Measurements from ENCODE around the gene MPHOSPH8.

DNA sequence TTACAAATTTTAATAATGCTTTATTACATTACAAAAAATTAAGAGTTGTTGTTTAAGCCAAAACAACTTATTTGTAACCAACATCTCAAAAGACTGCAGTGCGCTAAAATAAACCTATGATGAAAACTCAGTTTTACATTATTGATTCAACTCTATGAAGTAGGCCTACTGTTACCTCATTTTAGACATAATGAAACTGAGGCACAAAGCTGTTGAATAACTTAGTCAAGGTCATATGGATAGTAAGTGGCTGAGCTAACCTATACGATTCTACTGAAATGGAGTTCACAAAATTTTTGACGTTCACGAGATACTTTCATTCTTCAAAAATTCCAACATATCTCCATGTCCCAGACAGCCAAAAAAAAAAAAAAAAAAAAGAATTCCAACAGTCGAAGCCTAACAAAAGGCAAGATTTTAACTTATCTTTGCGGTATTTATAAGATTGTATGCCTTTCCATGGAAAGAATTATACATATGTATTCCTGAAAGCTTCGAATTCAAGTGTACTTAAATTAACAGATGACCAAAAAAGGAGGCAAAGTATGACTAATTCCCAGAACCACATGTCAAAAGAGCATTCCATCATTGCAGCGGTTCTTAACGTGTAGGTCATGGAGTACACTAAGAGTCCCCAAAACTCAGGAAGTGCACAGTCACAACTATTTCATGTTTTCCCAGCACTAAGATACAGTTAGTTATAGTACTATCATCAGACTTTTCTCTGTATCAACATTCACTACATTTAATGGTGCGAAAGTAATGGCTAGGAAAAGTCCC is 79.9 kb downstream of the MPHOSPH8 start:
- TF ChIP-seq, protein P1, sequence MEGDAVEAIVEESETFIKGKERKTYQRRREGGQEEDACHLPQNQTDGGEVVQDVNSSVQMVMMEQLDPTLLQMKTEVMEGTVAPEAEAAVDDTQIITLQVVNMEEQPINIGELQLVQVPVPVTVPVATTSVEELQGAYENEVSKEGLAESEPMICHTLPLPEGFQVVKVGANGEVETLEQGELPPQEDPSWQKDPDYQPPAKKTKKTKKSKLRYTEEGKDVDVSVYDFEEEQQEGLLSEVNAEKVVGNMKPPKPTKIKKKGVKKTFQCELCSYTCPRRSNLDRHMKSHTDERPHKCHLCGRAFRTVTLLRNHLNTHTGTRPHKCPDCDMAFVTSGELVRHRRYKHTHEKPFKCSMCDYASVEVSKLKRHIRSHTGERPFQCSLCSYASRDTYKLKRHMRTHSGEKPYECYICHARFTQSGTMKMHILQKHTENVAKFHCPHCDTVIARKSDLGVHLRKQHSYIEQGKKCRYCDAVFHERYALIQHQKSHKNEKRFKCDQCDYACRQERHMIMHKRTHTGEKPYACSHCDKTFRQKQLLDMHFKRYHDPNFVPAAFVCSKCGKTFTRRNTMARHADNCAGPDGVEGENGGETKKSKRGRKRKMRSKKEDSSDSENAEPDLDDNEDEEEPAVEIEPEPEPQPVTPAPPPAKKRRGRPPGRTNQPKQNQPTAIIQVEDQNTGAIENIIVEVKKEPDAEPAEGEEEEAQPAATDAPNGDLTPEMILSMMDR (IDR thresholded peaks at IDR 0.05), result no peak
- no peak for TF ChIP-seq POLR2A (IDR thresholded peaks at IDR 0.05)

All from tibial nerve (tissue), 3 donors.